HepG2 (cell line): ENCODE measurements around the gene CSKMT. TPM values are rescaled to one million over a fixed set of nuclear protein-coding genes. Genes with fewer than 3 reads are reported as not detected.

Source experiments
- ATAD3A ChIP-seq: sonication (generic); formaldehyde crosslinking; IDR thresholded peaks from 2 replicates; pipeline ENCODE4 v1.4.0; 2020; ENCODE audit warnings: missing genetic modification reagents
- ATF1 ChIP-seq: IDR thresholded peaks from 2 replicates; pipeline ENCODE4 v1.6.1; 2016; ENCODE audit warnings: mild to moderate bottlenecking, control low read depth
- CCAR2 ChIP-seq: fragments of 200-400 bp; formaldehyde crosslinking; optimal IDR thresholded peaks from 2 replicates; pipeline ENCODE3; 2018; ENCODE audit warnings: low read depth, mild to moderate bottlenecking, low read length, moderate library complexity
- GZF1 ChIP-seq: sonication (generic); formaldehyde crosslinking; IDR thresholded peaks from 2 replicates; pipeline ENCODE4 v1.5.1; 2020; ENCODE audit warnings: mild to moderate bottlenecking, missing genetic modification reagents
- HOXA7 ChIP-seq: sonication (generic); formaldehyde crosslinking; IDR thresholded peaks from 2 replicates; pipeline ENCODE4 v1.8.1; 2022; ENCODE audit warnings: mild to moderate bottlenecking, missing genetic modification reagents, moderate library complexity
- MAF1 ChIP-seq: sonication (generic); formaldehyde crosslinking; IDR thresholded peaks from 2 replicates; pipeline ENCODE4 v1.5.0; 2020; ENCODE audit warnings: missing genetic modification reagents, borderline replicate concordance
- MXD1 ChIP-seq: sonication (generic); formaldehyde crosslinking; IDR thresholded peaks from 2 replicates; pipeline ENCODE4 v1.4.0; 2020; ENCODE audit warnings: mild to moderate bottlenecking, missing genetic modification reagents
- RORA ChIP-seq: sonication (generic); formaldehyde crosslinking; IDR thresholded peaks from 2 replicates; pipeline ENCODE4 v1.5.0; 2020; ENCODE audit warnings: mild to moderate bottlenecking, missing genetic modification reagents, moderate library complexity
- SALL1 ChIP-seq: sonication (generic); formaldehyde crosslinking; IDR thresholded peaks from 2 replicates; pipeline ENCODE4 v1.8.0; 2022; ENCODE audit warnings: mild to moderate bottlenecking, missing genetic modification reagents
- SNRNP70 ChIP-seq: fragments of 200-400 bp; formaldehyde crosslinking; IDR thresholded peaks from 2 replicates; pipeline ENCODE4 v1.6.1; 2017; ENCODE audit warnings: mild to moderate bottlenecking, low read depth, low read length, moderate library complexity
- SSRP1 ChIP-seq: IDR thresholded peaks from 2 replicates; pipeline ENCODE4 v1.6.1; 2016; ENCODE audit warnings: control low read depth
- TMF1 ChIP-seq: sonication (generic); formaldehyde crosslinking; IDR thresholded peaks from 2 replicates; pipeline ENCODE4 v1.8.1; 2022; ENCODE audit warnings: low read depth, missing genetic modification reagents
- WIZ ChIP-seq: sonication (generic); formaldehyde crosslinking; IDR thresholded peaks from 2 replicates; pipeline ENCODE4 v1.5.1; 2020; ENCODE audit warnings: mild to moderate bottlenecking, missing genetic modification reagents
- ZBTB42 ChIP-seq: sonication (generic); formaldehyde crosslinking; IDR thresholded peaks from 2 replicates; pipeline ENCODE4 v1.5.0; 2020; ENCODE audit warnings: mild to moderate bottlenecking, missing genetic modification reagents
- ZNF367 ChIP-seq: sonication (generic); formaldehyde crosslinking; IDR thresholded peaks from 2 replicates; pipeline ENCODE4 v1.4.0; 2020; ENCODE audit warnings: missing genetic modification reagents, borderline replicate concordance
- ZNF432 ChIP-seq: sonication (generic); formaldehyde crosslinking; IDR thresholded peaks from 2 replicates; pipeline ENCODE4 v1.5.0; 2020; ENCODE audit warnings: missing genetic modification reagents, mild to moderate bottlenecking, borderline replicate concordance
- ZNF44 ChIP-seq: sonication (generic); formaldehyde crosslinking; IDR thresholded peaks from 2 replicates; pipeline ENCODE4 v1.5.1; 2020; ENCODE audit warnings: mild to moderate bottlenecking, missing genetic modification reagents
- ZNF567 ChIP-seq: sonication (generic); formaldehyde crosslinking; IDR thresholded peaks from 2 replicates; pipeline ENCODE4 v1.8.1; 2023; ENCODE audit warnings: mild to moderate bottlenecking, missing genetic modification reagents, borderline replicate concordance
- ZNF619 ChIP-seq: sonication (generic); formaldehyde crosslinking; IDR thresholded peaks from 2 replicates; pipeline ENCODE4 v1.4.0; 2020; ENCODE audit warnings: mild to moderate bottlenecking, missing genetic modification reagents
- ZNF639 ChIP-seq: conservative IDR thresholded peaks from 2 replicates; pipeline ENCODE4 v1.6.1; 2018; ENCODE audit warnings: missing genetic modification reagents
- ZNF883 ChIP-seq: sonication (generic); formaldehyde crosslinking; IDR thresholded peaks from 2 replicates; pipeline ENCODE4 v1.5.1; 2020; ENCODE audit warnings: mild to moderate bottlenecking, missing genetic modification reagents; ENCODE audit errors: not compliant biosample characterization
- ZSCAN12 ChIP-seq: sonication (generic); formaldehyde crosslinking; IDR thresholded peaks from 2 replicates; pipeline ENCODE4 v1.9.0; 2021; ENCODE audit warnings: mild to moderate bottlenecking, missing genetic modification reagents
- polyA plus RNA-seq, 8 experiments: library from polyadenylated mRNA; depleted of rRNA in 3 of 8; stranded (reverse) in 7 of 8; unstranded in 1 of 8; fragments of >200 nt; fragmentation: Illumina TruSeq in 4 of 8; extraction: Trizol in 4 of 8; gene quantifications; 2 replicates each; pipeline versions ENCODE4 v1.2.1 to v1.2.3, GENCODE V29; 2011 to 2016; ENCODE audit warnings: low read depth in 4 of 8, missing spikeins in 1 of 8, mixed read lengths in 1 of 8; ENCODE audit not compliant: insufficient read depth in 1 of 8
- total RNA-seq, 5 experiments: library from RNA; depleted of rRNA; stranded (reverse); fragments of >200 nt; fragmentation: Illumina TruSeq; extraction: Trizol; gene quantifications; 2 replicates each; pipeline ENCODE4 v1.2.3, GENCODE V29; 2016; ENCODE audit warnings: low read depth in 1 of 5
- TF ChIP-seq, protein P1 (sequence below): sonication (generic); formaldehyde crosslinking; IDR thresholded peaks from 2 replicates; pipeline ENCODE4 v1.4.0; 2020; ENCODE audit warnings: mild to moderate bottlenecking, missing genetic modification reagents, borderline replicate concordance
- TF ChIP-seq, protein P2 (sequence below): IDR thresholded peaks from 2 replicates; pipeline ENCODE4 v1.6.1; 2016; ENCODE audit warnings: low read depth, borderline replicate concordance

CSKMT gene
- total and polyA plus RNA-seq, 2 of the 13 experiments (the other 11 are each of a cell fraction or from before 2014, with no cell fraction given) = 7.6 to 31.8 TPM

DNA sequence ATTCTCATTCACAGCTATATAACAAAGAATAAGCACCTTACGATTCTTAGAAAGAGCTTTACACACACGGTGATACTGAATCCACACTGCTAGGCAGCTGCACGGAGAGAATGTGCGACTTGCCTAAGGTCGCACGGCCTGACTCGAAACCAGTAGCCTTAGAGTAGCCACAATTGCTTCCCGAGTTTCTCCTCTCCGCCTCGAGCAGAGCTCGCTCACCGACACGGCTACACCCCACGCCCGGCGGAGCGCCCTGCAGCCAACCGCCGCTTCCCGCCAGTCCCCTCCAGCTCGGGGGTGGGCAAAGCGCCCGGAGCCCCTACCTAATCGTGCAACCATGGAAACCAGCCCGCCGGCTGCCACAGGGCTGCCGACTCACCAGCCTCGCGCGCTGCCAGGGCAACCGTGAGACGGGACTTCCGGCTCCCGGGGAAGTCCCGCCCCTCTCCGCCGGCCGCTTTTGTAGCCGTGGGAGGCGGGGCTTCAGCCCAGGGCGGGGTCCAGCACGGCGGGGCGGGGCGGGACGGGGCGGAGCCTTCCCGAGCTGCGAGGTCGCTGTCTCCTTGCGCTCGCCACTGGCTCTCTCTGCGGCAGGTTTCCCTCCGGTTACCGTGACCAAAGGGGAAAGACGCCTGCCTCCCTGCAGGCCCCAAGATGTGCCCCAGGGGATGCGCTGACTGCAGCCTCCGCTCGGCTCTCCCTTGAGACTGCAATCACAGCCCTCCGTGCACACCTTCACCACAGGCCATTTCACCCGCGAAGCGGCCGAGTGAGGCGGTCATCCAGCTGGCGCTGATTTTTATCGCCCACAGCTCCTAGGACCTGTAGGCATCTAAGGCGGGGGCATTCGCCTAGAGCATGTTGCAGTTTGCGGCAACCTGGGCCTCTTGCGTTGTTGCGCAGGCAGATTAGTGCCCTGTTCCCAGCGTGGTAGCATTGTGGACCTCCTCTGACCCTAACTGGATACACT lies 41.1 kb downstream of the CSKMT start (continued):
- TF ChIP-seq, protein P1, sequence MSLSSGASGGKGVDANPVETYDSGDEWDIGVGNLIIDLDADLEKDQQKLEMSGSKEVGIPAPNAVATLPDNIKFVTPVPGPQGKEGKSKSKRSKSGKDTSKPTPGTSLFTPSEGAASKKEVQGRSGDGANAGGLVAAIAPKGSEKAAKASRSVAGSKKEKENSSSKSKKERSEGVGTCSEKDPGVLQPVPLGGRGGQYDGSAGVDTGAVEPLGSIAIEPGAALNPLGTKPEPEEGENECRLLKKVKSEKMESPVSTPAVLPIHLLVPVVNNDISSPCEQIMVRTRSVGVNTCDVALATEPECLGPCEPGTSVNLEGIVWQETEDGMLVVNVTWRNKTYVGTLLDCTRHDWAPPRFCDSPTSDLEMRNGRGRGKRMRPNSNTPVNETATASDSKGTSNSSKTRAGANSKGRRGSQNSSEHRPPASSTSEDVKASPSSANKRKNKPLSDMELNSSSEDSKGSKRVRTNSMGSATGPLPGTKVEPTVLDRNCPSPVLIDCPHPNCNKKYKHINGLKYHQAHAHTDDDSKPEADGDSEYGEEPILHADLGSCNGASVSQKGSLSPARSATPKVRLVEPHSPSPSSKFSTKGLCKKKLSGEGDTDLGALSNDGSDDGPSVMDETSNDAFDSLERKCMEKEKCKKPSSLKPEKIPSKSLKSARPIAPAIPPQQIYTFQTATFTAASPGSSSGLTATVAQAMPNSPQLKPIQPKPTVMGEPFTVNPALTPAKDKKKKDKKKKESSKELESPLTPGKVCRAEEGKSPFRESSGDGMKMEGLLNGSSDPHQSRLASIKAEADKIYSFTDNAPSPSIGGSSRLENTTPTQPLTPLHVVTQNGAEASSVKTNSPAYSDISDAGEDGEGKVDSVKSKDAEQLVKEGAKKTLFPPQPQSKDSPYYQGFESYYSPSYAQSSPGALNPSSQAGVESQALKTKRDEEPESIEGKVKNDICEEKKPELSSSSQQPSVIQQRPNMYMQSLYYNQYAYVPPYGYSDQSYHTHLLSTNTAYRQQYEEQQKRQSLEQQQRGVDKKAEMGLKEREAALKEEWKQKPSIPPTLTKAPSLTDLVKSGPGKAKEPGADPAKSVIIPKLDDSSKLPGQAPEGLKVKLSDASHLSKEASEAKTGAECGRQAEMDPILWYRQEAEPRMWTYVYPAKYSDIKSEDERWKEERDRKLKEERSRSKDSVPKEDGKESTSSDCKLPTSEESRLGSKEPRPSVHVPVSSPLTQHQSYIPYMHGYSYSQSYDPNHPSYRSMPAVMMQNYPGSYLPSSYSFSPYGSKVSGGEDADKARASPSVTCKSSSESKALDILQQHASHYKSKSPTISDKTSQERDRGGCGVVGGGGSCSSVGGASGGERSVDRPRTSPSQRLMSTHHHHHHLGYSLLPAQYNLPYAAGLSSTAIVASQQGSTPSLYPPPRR = no peak
- TF ChIP-seq GZF1 (CRISPR knock-in tag) (no peak), HOXA7 (no peak), MXD1 (CRISPR knock-in tag) (peak; percentile 56; the same call in 1 of the 2 replicates), ZNF44 (CRISPR knock-in tag) (no peak), ZNF639 (CRISPR knock-in tag) (no peak), ZBTB42 (CRISPR knock-in tag) (no peak), ZNF367 (CRISPR knock-in tag) (no peak), ATF1 (CRISPR knock-in tag) (no peak), SALL1 (CRISPR knock-in tag) (peak; percentile 42), ZSCAN12 (CRISPR knock-in tag) (no peak), SNRNP70 (no peak), ZNF619 (CRISPR knock-in tag) (no peak; the same call in 1 of the 2 replicates), WIZ (no peak), ATAD3A (CRISPR knock-in tag) (no peak), ZNF567 (CRISPR knock-in tag) (no peak), RORA (no peak), SSRP1 (no peak), MAF1 (CRISPR knock-in tag) (no peak), CCAR2 (no peak), ZNF883 (CRISPR knock-in tag) (peak; percentile 67), ZNF432 (CRISPR knock-in tag) (no peak), TMF1 (no peak)
- TF ChIP-seq, protein P2, sequence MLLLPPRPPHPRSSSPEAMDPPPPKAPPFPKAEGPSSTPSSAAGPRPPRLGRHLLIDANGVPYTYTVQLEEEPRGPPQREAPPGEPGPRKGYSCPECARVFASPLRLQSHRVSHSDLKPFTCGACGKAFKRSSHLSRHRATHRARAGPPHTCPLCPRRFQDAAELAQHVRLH (CRISPR knock-in tag) = no peak; the same call in 1 of the 2 replicates
